T follicular helper cell (primary cell): Measurements from ENCODE around the gene PREX1.
A peak's percentile ranks its signal among the peaks of the same experiment; 100 is the strongest.

Source experiments
- DNase-seq: peaks from one replicate; pipeline ENCODE4 v3.0.0-alpha.2; 2020; ENCODE audit warnings: low read depth

PREX1 gene

GRCh38 chr20:48621376-48622078 lies 206.3 kb downstream of the PREX1 start:
- no peak for DNase-seq

DNA sequence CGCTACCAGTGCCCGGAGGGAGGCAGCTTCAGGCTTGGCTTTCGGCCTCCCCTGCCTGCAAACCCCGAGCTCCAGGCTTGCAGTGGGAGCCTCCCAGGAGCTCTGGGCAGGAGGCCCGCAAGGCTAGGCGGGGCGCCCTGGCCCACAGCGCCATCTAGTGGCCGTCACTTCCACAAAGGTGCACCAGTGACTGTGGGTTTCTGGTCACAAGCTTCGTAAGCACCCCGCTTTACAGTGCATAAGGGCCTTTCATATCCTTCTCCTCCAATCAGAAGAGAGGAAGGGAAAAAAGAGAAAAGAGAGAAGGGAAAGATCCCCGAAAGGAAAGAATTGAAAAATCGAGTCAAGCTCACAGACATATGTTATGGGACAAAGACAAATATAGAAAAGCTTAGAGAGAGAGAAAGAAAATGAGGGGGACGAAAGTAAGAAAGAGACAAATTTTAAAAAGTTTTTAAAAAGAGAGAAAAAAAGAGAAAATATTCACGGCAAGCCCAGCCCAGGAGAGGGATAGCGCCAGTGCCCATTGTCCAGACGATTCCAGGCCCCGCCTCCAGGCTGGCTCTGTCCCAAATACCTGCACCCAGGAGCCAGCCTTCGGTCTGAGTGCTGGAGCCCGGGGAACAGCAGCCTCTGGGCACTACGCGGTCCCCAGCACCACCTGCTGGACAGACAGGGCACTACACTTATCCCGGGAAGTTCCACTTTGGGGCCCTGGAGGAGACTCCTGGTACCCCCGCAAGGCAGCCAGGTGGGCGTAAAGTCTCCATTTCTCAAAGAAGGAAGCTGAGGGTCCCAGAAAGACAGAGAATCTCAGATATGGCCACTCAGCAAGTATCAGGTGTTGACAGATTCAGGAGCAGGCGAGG lies 207.1 kb downstream of the PREX1 start:
- DNase-seq = peak; percentile 51

DNA sequence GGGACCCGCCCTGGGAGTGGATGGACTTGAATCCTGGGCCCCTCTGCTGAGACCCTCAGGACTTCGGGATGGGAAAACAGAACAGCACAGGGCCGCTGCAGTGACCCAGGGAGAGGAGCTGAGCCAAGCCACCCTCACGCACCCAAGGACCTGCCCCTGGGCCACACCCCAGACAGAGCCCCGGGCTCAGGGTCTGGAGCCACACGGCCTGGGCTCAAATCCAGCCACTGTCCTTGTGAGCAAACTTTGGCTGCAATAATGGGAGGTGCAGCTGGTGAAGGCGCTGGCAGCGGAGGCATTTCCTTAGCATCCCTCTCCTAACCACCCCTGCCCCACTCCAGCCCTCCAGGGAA lies 207.7 kb downstream of the PREX1 start:
- DNase-seq = no peak

GRCh38 chr20:48619126-48620101 lies 208.4 kb downstream of the PREX1 start:
- DNase-seq = no peak

- DNase-seq = no peak
Measured at GRCh38 chr20:48618631-48619030, 209.2 kb downstream of the PREX1 start.

DNA sequence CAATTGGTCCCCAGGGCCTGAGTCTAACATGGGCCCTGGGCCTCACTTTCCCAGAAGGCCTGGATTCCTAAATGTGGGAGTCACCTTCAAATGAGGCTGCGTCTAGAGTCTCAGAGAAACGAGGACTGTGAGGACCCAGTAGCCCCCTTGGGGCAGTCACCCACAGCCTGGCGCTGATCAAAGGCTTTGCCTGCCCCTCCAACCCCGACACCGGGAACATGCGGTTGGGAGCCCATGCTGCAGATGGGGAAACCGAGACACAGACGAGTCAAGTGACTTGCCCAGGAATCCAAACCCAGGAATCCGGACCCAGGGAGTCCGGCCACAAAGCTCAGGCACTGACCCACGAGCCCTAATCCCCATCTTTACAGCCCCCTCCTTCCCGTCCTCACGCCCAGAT lies 209.7 kb downstream of the PREX1 start:
- DNase-seq = no peak

GRCh38 chr20:48617481-48617880 lies 210.3 kb downstream of the PREX1 start:
- DNase-seq = no peak

GRCh38 chr20:48616481-48616880 lies 211.3 kb downstream of the PREX1 start:
- DNase-seq = no peak

DNA sequence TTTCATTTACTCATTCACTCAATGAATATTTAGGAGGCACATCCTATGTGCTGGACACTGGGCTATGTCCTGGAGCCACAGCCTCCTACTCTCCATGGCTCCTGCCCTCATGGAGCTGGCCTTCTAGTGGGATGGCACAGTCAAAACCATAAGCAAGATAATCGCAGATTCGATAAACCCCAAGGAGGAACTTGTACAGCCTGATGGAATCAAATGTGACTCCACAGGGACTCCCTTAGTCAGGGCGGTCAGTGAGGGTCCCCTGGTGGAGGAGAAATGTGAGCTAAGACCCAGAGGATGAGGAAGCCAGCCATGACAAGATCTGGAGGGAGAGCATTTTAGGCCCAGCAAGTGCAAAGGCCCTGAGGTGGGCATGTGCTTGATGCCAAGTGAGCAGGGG lies 211.9 kb downstream of the PREX1 start:
- DNase-seq = no peak

DNA sequence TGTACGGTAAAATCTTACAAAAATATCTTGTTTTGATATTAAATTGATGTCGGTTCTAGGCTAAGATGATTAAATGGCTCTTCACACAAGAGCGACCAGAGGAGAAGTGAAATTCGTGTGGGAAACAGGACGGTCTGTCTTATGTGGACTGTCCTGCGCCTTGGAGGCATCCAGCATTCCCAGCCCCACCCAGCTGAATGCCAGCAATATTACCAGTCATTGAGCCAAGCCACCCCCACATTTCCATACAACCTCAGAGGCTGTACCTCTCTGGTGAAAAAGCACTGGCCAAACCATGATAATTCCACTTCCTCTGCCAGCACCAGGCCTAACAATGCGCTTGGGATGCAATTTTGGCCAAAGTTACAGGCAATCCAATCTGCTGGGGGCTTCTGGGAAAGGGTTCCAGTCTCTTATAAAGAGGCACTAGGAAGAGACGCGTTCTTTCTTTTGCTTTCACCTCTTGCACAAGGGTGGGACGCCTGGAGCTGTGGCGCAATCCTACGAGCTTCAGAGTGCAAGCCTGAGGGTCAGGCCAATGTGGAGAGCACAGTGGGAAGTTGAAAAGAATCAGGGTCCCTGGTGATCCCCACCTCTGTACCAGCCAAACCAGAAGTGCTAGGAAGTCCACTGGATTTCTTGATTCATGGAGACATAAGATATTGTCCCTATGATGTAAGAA lies 213.1 kb downstream of the PREX1 start:
- DNase-seq = no peak

- DNase-seq = no peak
Measured at GRCh38 chr20:48613926-48614325, 213.9 kb downstream of the PREX1 start.

GRCh38 chr20:48612335-48612734 lies 215.5 kb downstream of the PREX1 start:
- DNase-seq = no peak

- DNase-seq = no peak
Measured at GRCh38 chr20:48610996-48611395, 216.8 kb downstream of the PREX1 start.

GRCh38 chr20:48609491-48609978 lies 218.3 kb downstream of the PREX1 start:
- DNase-seq = no peak

- DNase-seq = no peak
Measured at GRCh38 chr20:48608756-48609155, 219.0 kb downstream of the PREX1 start.

- DNase-seq = no peak
Measured at GRCh38 chr20:48607544-48607865, 220.3 kb downstream of the PREX1 start.

GRCh38 chr20:48606841-48607543 lies 220.8 kb downstream of the PREX1 start:
- DNase-seq = no peak

DNA sequence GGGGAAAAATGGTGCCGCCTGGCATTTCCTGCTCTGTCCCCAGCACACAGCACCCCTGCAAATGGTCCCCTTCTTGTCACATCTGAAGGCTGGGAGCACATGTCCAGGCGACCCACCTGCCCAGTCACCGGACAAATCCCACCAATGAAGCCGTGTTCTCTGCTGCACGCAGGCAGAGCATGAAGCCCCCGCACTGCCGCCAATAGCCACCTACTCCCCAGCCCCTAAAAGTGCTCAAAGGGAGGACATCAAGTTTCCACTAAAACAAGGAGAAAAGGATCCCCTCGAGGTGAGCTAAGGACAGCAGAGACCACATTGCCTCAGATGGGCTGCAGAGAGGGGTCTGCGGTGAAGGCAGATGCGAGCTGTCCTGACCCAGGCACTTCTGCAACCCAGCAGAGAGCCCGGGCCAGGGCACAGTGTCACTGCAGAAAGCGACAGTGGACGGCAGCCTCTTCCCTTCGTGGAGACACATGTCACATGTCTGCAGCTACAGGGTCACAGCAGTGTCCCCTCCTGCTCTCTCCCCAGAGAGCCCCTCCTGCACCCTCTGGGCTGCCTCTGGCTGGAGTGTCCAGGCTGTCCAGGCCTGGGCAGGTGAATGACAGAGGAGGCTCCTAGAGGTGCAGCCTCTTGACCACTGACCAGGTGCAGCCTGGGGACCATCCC lies 221.5 kb downstream of the PREX1 start:
- DNase-seq = no peak

- DNase-seq = no peak
Measured at GRCh38 chr20:48605364-48606171, 222.2 kb downstream of the PREX1 start.

DNA sequence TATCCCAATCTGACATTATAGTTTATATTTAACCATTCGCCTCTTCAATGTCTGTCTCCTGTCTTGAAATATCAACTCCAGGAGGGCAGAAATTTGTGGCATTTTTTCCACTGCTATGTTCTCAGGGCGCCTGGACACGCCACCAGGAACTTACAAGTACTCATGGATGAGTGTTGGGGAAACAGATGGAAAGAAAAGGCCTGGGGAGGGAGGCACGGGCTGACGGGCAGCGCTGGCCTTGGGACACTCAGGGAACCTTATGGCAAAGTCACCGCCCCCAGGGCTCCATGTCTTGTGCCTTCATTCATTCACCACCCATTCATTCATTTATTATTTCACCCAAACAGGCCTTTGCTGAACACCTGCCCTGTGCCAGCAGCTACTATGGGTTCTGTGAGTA lies 222.9 kb downstream of the PREX1 start:
- no peak for DNase-seq
